GM19463 (cell line): ENCODE data around the gene FRAT2.
"Not testable (repeated sequence)": the region's sequence is repeated elsewhere in the genome, so short reads cannot be mapped to it uniquely, and the experiment has no call there.

Experiments
- ATAC-seq: cut with Tn5 transposase; IDR thresholded peaks from one replicate; pipeline ENCODE4 v1.9.1; 2021; ENCODE audit warnings: mild to moderate bottlenecking, moderate library complexity; ENCODE audit not compliant: unreplicated experiment

FRAT2 gene

DNA sequence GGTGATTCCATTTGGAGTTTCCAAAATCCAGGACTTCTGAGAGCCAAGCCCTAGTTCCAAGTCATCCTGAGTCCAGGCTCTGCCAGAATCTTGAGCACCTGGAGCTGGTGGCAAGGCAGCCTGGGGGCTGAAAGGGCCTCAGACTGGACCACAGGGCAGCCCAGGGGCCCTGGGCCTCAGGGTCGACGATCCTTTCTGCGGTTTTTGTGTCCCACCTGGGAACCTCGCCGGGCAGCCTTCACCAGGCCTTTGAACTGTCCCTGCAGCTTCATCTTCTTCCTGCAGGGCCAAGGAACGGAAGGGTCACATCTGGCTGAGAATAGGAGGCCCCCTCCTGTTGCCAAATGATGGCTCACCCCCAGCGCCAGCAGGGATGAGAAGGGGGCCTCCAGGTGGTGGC is 22.4 kb upstream of the FRAT2 start:
- ATAC-seq: no peak

DNA sequence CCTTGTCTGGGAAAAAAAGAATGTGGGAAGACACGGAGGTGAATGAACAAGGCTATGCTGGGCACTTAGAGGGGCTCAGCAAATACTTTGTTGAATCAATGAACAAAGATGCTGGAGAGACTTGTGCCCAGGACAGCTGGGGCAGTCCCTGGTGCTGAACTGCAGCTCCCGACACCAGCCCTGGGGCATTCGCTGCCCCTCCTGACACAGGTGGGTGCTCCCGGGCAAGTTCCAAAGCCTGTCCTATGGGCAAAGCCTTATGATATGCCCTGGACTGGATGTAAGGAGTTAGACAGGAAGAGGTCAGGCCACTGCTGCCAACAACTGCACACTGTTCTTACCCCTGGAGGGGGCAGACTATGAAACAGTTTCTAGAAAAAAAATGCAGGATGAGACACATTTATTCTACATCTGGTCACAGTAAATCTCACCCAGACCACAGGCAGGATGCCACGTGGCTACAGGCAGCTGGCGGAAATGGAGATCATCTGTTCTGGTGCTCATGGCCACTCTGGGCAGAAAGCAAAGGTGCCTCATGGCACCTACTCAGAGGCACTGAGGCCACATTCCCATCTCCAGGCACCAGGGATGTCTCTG is 21.9 kb upstream of the FRAT2 start:
- no peak for ATAC-seq

DNA sequence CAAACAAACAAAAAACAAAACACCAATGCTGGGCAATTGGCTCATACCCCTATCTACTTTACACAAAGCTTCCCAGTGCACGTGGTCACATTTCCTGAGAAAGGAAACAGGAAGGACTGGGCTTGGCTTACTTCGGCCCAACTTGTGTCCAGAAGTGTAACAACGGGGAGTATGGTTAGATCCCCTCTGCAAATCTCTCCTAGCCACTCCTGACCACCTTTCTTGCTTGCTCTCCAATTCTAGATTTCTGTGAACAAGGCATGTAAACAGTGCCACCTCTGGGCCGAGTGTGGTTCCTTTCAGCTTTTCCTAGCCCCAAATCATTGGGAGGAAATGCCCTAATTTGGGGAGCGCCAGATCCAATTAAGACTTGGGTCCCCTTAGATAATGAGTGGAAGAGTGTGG is 21.0 kb upstream of the FRAT2 start:
- no peak for ATAC-seq

DNA sequence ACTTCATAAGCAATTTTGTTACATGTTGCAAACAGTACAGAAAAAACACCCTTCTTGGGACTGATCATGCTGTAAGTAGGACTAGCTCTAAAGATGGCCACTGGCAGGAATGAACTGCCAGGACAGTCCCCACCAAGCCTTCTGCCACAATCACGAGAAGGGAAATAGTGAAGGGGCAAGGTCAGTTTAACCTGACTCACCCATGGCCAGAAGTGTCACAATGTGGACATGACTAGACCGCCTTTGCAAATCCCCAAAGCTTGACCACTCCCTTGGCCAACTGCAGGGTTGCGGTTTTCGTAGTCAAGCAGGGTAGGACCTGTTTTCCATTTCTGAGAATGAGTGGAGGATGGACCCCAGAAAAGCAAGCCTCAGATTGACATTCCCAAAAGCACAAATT is 19.4 kb upstream of the FRAT2 start:
- ATAC-seq: no peak

DNA sequence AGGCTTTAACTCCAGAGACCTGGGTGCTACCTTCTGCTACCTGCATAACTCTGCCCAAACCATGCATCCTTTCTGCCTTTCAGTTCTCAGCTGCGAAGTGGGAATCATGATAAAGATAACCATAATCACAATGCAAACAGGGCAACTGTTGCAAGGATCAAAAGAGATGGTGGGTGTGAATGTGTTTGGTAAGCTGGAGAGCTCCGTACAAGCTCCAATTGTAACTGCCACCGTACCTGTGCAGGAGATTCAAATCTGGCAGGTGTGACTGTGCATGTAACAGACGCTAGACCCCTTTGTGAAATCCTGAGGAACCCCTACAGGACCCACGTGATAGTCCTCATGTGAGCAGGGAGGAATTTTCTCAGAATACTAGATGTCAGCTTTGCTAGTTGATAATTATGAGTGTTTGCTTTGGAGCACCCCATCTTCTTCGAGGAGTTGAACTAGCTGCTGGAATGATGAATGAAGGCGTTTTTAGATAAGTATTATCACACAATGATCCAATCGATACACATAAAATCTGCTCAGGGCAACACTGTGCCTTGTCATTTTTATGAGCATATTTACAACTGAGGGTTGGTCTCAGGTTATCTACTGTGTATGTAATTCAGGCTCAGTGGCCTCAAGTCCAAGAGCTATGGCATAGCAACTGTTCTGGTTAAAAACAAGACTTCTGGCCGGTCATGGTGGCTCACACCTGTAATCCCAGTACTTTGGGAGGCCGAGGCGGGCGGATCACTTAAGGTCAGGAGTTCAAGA is 15.4 kb upstream of the FRAT2 start:
- no peak for ATAC-seq

DNA sequence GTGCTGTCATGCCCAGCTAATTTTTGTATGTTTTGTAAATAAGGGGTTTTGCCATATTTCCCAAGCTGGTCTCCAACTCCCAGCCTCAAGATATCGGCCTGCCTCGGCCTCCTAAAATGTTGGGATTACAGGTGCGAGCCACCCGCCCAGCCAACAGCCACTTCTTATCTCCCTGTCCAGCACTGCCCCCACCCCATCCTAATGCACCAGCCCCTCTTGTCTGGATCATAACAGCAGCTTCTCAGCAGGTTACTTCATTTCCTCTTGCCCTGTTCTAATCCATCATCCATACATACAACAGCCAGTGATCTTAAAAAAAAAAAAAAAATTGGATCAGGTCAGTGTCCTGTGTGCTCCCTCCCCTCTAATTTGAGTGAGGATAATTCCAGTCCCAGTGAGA is 12.8 kb upstream of the FRAT2 start:
- no peak for ATAC-seq

DNA sequence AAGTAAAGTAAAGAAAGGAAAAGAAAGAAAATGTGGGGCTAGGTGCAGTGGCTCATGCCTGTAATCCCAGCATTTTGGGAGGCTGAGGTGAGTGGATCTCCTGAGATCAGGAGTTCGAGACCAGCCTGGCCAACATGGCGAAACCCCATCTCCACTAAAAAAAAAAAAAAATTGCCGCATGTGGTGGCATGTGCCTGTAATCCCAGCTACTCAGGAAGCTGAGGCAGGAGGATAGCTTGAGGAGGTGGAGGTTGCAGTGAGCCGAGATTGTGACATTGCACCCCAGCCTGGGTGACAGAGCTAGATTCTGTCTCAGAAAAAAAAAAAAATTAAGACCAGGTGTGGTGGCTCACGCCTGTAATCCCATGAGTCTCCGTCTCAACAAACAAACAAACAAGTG is 9.1 kb upstream of the FRAT2 start:
- ATAC-seq: not testable (repeated sequence)

DNA sequence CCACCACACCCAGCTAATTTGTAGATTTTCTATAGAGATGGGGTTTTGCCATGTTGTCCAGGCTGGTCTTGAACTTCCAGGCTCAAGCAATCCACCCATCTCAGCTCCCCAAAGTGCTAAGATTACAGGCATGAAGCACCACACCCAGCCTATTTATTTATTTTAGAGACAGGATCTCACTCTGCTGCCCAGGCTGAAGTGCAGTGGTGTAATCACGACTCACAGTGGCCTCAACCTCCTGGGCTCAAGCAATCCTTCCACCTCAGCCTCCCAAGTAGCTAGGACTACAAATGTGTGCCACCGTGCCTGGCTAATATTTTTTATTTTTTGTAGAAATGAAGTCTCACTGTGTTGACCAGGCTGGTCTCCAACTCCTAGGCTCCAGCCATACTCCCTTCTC is 6.9 kb upstream of the FRAT2 start:
- no peak for ATAC-seq

DNA sequence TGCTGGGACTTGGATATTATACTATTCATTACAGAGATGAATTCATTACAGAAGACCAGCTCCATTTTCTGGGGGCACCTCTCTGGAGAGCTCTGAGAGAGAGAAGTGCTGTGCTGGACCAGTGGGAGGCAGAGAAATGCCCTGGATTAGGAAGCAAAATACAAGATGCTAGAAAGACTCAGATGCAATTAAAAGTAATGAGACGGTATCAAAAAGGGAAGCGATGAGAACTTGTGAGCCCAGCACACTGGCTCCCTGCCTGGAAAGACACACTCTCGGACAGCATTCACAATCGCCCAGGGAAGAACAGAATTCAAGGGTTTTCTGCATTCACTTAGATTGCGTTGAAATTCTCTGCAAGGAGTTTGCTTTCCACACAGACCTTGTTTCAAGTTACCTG is 3.5 kb upstream of the FRAT2 start:
- no peak for ATAC-seq

DNA sequence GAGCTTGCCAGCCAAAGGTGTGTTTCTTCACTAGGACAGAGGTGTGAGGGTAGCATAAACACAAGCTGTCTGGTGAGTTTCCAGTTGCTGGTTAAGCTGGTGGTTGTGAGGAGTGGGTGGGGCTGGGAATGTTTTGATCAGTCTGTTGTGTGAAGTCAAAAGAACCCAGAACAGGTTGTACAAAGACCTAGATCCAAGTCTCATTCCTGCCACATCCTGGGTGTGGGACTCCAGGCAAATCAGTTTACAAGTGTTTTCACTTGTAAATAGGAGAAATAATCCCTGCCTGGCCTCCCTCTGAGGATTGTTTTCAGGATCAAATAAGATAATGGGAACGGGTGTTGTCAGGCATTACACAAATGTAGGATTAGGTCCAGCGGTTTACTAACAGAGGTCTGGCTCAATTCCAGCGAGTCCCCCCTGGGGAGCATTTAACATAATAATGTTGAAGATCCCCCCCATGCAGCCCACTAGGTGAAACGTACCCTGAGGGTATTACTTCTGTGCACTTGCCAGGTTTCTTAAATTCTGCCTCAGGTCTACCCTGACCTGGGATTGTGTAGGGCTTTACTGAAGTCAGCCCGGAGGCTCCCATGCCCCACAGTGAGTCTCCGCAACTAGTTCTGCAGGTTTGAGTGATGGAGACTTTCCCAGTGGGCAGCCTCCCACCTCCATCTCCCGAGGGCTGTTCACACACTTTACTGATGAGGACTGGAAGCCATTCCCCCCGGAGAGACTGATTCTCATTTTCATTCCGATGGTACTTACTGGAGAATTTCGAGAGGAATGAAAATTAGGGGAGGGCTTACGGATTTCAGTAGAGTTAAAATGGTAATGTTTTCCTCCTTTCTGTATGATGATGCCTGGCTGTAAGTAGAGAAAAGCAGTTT is 2.7 kb upstream of the FRAT2 start:
- no peak for ATAC-seq

DNA sequence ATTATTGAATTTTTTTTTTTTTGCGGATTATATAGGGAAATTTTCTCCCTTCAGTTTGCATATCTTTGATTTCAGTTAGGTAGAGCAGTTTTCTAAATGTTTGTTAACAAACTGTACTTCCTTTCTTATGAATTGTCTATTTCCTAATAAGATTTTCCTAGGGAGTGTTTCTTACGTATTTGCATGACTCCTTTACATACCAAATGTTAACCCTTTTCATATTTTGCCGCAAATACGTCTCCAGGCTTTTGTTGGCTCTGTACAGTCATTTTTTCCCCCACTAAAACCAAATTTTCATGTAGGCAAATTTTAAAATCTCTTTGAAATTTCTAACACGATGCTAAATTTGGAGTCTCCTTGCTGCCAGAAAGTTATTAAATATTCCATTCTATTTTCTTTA is 1.9 kb upstream of the FRAT2 start:
- ATAC-seq: no peak

DNA sequence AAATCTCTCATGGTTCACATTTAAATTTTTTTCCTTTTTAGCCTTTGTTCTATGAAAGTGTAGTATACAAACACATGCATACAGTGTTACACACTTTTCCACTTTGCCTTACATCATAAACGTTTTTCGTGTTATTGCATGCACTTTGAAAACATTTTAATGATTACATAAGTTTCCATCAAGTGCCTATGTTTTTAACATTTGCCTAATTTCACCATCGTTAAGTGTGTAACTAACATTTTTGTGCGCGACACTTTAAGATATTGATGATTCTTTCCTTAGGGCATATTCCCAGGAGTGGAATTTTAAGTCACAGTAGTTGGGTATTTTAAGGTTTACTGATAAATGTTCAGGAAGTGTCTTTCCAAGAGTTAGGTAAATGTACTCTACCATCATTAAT is 1.5 kb upstream of the FRAT2 start:
- no peak for ATAC-seq

DNA sequence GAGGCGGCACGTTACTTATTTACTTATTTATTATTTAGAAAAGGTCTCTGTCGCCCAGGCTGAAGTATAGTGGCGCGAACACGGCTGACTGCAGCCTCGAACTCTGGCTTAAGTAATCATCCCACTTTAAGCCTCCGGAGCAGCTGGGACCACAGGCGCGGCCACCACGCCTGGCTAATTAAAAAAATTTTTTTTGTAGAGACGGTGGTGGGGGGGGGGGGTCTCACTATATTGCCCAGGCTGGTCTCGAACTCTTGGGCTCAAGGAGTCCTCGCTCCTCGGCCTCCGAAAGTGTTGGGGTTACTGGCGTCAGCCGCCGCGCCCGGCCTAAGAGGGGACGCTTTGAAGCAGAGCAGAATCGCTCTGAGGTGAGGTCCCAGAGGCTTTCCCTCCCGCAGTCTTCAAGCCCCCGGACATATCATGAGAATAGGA is 675 bp upstream of the FRAT2 start:
- no peak for ATAC-seq

DNA sequence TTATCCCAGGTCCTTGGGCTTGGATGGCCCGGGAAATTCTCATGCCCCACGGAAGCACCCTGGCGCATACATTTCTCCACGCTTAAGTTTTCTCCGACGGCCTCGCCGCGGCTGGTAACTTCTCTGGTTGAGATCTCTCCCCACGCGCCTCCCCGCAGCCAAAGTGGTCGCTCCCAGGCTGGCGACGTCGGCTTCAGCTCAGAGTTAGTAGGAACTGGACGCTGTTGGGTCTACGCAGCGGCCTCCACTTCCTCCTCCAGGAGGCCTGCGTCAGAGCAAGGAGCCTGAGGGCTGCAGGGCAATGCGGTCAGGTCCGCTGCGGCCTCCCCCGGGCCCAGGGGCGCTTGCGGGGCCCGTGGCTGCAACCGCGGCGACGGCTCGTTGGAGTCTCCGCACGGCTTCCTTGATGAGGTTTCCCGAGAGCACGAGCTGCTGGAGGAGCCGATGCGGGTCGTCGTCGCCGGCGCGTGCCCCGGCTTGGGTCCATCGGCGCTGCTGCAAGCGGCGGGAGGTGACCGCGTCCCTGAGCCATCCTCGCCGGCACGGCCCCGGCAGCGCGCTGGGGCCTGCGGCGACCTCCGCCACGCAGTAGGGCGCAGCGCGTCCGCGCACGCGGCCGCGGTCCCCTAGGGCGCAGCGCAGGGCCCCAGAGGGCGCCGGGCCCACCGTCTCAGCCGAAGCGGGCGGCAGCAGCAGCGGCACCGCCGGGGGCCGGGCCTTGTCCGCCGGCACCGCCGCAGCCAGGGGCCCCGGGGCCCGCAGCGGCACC is 744 bp downstream of the FRAT2 start:
- ATAC-seq: peak; percentile 6

DNA sequence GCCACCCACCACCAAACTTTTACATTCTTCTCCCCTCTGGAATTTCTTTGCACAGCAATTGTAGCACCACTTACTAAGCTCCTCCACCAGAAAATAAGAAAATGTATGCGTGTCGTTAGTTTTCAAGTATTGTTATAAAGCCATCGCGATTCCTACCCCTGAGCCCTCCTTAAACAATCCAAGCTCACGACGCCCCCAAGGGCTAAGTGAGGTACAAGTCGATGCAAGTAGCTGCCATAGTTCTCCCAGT is 1.3 kb downstream of the FRAT2 start:
- ATAC-seq: no peak

DNA sequence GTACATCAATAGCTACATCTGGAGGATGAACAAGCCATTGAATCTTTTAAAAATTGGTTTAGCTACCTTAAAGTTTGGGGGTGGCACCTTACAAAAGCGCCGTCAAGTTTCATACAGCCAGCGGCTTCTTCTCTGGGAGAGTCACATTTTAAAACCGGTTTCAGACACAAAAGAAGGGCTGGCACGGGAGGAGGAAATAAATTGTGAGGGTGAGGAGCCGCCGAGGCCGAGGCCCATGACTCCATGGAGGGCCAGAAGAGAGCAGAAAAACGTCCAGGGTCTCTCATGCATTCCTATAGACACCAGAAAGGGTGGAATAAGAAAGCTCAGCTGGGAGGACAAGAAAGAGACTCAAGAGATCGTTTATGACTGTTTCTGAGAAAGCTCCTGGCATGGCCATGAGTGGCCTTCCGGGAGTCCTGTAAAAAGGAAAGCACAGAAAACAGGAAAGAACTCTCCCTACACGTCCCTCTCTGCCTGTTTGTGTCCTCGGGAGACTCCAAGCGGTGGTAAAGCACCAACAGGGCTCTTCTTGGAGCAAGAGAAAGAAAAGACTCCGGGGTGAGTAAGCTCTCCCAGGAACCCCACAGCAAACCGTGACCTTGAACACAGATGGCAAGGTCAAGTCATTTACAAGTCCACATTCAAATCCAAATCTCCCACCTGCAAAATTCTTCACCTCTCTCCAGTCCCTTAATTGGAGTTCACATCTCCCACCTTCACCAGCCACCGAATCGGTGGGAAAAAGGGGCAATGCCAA is 1.8 kb downstream of the FRAT2 start:
- ATAC-seq: no peak

DNA sequence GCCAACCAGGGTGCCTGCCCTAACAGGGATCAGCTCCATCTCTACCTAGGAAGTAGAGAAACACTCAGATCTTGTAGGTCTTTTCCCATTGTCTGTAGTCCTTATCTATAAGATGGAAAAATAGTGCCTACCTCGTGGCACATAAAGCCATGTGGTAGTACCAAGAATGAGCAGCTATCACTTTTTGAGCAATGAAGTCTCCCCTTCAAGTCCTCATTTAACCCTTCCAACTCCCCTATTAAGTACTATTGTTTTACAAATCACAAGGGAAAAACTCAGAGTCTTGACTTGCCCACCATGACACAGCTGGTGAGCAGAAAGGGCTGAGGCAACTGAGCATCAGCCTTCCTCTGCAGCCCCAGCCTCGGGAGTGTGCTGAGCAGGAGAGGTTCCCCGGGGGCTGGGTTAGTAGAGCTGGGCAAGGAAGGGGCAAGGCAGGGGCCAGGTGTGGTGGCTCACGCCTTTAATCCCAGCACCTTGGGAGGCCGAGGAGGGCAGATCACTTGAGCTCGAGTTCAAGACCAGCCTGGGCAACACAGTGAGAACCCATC is 3.3 kb downstream of the FRAT2 start:
- no peak for ATAC-seq

DNA sequence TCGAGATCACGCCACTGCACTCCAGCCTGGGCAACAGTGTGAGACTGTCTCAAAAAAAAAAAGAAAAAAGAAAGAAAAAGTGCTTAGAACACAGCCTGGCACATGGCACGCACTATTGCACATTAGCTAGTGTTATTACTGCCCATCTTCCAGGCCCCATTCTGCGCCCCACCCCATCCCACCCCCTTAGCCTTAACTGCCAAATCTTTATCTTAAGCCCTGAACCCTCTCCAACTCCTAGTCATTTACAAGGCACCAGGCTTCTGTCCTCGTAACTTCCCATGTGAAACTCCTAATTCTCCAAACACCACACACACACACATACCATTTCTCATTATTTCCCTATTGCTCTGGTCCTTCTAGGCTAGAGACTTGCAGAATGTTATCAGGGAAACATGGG is 4.8 kb downstream of the FRAT2 start:
- no peak for ATAC-seq

DNA sequence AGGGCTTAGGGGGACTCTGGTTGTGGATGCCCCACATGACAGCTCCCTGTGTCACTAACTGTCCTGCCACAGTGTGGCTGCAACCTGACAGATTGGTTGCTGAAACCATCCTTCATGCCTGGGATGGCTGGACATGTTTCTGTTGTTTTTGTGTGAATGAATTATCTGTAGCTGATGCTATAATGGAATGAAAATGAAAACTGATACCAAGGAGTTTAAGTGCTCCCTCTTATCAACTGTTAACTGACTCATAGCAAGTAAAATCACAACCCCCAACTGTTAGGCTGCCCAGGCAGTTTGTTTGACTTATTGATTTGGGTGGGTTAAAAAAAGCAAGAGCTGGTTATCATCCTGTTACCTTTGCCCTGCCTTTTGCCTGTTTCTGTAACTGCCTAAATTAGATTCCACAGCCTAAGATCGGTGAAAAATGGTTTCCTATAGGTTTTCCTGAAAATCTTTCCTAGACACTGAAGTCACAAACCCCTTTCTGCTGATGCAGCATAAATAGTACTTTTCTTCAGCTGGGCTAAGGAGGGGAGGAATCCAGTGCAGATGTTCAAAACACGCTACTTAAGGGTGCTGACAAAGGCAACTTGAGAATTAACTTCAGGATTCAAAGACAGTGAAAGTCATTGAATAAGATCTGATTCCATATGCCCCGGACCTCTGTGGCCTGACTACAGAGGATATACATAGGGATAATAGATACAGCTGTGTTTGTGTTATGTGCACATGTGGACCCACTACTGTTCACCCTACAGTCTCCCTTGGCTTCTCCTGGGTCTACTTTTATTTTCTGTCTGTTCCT is 5.7 kb downstream of the FRAT2 start:
- ATAC-seq: no peak
